Hippocampal formation (tissue), 2 donors: ENCODE data around the gene CBX8.

Experiments
- DNase-seq, 2 donors: peaks; one replicate each; lab custom pipeline; 2025; lab: John Stamatoyannopoulos, UW

Gene CBX8

DNA sequence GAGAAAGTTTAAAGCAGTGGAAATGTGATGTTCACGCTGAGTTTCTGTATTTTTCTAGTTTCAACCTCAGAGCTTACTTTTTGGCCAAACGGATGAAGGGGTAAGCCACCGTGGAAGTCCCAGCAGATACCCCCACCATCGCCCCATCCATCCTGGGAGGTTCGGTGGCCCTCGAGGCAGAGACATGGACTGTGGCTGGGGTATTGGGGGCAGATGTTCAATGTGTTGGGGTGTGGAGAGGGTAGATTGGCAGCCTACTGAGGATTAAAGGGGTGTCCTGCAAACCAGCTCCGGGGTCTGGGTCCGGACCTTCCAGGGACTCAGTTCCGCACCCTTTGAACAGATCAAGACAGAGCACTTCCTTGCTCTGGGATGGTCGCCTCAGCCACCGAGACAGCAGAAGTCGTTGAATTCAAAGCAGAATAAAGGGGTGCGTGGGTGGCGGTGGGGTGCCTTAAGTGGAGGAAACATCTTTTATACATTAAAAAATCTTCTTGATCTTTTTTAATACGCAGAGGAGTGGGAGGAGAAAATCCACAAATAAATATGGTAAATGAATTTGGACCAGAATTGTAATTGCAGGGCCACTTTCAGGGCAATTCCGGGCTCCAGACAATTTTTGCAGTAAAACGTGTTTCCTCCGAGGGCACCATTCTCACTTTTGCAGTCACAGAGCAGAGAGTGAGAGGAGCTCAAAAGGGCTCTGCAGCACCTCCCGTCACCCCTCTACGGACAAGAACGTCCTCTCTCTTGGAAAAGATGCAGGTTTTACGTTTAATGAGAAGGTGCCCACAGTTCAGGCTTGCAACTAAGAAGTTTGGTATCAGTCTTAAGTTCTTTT lies 8.2 kb upstream of the CBX8 start:
- DNase-seq, result no peak

- DNase-seq, result no peak
Observed at GRCh38 chr17:79803997-79804855, 7.3 kb upstream of the CBX8 start.

- no peak for DNase-seq
Observed at GRCh38 chr17:79803421-79803996, 6.6 kb upstream of the CBX8 start.

- DNase-seq, result no peak
Observed at GRCh38 chr17:79802736-79803420, 6.0 kb upstream of the CBX8 start.

DNA sequence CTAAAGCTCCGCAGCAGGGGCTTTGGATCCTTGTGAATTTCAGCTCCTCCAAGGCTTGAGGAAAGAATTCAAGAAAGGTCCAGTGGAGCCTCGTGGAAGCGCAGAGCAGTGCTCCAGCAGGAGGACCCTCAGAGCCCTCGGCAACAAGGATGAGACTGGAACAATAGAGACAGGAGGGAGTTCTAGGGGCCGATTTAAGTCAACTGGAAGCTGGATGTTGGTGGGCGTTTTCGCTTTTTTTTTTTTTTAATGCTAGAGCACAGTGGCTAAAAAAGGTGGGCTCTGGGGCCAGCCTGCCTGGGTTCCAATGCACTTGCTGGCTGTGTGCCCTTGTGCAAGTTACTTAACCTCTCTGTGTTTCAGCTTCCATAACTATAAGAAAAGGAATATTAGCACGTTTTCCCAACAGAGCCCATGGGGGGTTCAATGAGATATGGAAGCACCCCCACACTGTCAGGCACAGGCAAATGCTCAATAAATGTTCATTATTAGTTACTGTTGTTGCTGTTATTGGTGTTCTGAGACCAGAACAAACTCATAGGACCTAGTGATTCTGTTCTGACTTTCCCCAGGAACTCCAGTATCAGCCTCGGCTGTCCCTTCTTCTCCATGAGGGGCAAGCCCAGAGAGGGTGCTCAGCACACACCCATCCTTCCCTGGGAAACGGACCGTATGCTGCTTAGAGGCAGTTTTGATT lies 5.3 kb upstream of the CBX8 start:
- DNase-seq, result no peak

DNA sequence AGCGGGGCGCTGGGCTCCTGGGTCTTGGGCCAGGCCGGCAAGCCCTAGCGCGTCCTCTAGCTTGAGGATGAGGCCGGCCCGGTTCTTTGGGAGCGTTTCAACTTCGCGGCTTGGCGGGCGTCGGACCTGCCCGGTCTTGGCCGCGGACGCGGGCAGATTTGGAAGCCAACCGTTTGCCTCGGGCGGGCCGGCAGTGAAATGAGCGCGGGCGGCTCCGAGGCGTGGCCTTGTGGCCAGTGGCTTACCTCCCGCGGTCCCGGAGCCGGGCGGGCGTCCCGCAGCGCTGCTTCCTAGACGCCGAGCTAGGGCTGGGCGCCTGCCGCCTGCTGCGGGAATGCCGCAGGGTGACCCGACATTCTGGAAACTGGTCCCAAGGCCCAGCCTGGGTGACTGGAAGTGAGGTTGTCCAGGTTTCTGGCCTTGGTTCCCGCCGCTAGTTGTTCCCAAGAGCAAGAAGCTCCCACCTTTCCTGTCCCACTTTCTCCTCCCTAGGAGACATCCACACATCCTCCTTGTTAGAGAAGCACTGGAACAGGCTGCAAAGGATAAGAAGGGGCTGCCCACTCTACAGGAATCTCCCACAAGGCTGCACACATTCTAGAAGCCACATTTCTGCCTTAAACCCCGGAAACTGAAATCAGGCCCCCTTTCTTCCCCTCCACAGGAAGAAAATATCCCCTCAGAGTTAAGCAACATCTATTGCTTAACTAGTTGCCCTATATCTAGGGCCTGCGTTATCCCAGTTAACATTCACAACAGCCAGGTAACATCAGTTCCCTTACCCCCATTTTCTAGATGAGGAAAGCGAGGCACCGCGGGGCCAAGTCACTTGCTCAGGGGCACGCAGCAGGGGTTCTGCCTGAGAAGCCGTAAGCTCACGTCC lies 4.5 kb upstream of the CBX8 start:
- DNase-seq, result no peak

GRCh38 chr17:79800325-79801155 lies 3.7 kb upstream of the CBX8 start:
- no peak for DNase-seq

- no peak for DNase-seq
Observed at GRCh38 chr17:79799538-79800324, 2.9 kb upstream of the CBX8 start.

- no peak for DNase-seq
Observed at GRCh38 chr17:79799174-79799537, 2.3 kb upstream of the CBX8 start.

DNA sequence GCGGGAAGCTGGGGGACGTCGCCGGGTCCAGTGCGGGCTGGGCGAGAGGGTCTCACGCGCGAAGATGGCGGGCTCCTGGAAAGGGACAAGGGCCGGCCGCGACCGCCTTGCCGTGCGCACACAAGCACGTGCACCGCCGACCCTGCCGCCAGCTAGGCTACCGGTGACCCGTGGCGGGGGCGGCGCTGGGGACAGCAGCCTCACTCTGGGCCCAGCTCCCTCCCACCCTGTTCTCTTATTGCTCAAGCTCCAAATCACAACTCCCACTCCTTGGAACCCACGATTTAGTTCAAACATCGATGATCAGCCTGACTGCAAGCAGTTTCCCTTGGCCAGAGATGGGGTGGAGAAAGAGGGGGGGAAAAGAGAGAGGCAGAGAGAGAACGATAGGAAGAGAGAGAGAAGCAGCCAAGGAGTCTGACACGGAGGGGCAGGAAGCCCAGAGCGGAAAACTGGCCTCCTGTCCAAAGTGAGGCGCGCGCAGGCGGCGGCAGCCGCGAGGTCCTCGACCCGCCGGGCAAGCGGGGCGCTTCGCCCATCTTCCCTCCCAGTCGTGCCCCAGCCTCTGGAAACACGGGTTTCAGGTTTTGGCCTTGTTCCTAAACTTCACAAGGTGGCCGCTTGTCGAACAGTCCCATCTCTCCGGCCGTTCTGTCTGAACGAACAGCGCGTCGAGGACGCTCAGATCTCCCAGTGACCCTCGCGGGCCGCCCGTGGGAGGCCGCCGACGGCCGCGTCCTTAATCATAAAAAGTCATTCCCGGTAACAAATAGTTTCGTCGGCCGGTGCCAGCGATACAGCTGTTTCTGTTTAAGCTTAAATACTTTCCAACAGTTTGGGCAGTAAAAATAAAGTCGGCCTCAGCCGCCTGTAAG lies 1.7 kb upstream of the CBX8 start:
- DNase-seq, result no peak

DNA sequence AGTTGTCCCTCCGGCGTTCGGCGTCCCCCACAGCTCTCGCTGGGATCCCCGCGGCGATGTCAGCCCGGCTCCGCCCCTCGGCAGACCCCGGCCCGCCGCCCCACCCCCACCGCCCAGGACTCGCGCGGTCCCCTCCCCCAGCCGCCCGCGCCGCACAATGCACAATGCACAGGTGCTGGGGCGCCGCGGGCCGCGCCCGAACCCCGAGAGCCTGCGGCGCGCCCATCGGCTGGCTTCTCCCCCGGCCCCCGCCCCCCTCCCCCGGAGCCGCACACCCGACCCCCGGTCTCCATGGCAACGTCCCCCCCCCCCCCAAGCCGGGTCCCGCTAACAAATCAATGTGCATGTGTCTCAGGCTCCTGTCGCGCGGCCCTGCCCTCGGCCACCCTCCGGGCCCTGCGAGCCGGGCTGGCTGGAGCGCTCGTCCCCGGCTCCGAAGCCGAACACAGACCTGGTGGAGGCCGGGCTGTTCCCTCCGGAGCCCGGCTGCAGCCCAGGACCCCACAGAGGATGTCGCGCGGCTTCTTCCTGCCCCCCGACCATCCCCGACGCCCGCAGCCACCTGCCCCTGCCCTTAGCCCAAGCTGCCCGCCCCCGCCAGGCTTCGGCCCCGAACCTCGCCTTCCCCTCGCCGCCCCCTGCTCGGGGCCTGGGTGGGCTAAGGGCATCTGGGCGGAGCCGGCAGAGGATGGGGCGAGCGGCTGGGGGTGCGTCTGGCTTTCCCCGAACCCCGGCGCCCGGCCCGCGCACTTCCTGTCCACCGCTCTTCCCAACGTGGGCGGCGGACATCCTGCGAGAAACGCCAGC lies 818 bp upstream of the CBX8 start:
- DNase-seq, result no peak

DNA sequence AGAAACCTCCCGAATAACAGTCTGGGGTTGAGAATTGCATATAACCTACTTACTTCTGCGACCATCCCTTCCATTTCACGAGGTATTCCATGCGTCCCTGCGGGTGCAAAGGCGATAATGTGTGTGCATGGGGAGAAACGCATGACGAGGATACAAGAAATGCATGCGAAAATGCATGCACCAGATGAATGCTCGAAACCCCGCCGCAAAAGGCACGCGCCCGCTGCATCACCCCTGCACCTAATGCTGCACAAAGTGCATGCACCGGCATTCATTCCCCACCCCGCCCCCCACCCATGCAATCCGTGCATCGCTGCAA lies 474 bp downstream of the CBX8 start:
- no peak for DNase-seq

DNA sequence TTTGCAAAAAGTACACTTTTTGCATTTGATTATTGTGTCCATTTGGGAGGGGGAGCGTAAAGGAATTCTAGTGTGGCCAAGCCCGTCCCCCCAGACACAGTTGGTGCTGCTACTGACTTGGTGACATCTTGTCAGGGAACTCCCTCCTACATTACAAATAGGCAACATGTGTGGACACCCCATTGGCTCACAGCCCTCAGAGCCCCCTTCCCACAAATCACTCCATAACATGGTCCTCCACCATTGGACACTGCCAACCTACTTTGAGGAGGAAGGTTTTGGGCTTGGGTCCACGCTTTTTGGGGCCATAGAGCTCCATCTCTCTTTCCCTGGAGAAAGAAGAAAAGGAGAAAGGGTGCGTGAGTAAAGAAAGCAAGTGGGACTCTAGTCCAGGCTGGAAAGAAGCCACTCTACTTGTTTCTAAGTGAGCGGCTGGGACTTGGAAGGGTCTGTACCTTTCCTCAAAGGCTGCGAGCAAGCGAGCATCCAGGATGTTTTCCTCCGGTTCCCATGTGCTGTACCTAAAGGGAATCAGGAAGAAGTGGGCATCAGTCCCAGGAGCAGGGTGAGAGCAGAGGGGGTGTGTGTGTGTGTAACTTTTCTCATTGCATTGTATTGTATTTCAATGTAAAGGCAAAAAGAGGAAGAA lies 958 bp downstream of the CBX8 start:
- no peak for DNase-seq

- no peak for DNase-seq
Observed at GRCh38 chr17:79794659-79795511, 2.0 kb downstream of the CBX8 start.

DNA sequence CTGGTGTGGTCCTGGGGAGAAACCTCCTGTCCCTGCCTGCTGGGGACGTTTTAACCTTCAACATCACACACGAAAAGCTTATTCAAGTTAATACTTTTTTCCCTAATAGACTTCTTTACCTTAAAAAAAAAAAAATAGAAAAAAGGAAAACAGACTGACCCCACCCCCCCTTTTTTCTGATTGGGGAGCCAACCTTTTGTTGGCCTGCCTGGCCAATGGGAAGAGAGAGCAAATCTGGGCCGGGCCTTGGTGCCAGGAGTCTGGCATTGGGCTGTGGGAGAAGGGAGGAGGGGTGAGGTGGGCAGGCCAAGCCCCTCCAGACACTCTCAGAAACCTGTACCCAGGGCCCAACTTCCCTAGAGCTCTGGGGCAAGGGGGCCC lies 3.0 kb downstream of the CBX8 start:
- DNase-seq, result no peak
